GM21723 (cell line): Measurements from ENCODE around the gene MRGPRX2.

Experiments used
- ATAC-seq: cut with Tn5 transposase; IDR thresholded peaks from one replicate; pipeline ENCODE4 v1.9.1; 2021; ENCODE audit warnings: mild to moderate bottlenecking, moderate library complexity; ENCODE audit not compliant: unreplicated experiment

The MRGPRX2 gene

DNA sequence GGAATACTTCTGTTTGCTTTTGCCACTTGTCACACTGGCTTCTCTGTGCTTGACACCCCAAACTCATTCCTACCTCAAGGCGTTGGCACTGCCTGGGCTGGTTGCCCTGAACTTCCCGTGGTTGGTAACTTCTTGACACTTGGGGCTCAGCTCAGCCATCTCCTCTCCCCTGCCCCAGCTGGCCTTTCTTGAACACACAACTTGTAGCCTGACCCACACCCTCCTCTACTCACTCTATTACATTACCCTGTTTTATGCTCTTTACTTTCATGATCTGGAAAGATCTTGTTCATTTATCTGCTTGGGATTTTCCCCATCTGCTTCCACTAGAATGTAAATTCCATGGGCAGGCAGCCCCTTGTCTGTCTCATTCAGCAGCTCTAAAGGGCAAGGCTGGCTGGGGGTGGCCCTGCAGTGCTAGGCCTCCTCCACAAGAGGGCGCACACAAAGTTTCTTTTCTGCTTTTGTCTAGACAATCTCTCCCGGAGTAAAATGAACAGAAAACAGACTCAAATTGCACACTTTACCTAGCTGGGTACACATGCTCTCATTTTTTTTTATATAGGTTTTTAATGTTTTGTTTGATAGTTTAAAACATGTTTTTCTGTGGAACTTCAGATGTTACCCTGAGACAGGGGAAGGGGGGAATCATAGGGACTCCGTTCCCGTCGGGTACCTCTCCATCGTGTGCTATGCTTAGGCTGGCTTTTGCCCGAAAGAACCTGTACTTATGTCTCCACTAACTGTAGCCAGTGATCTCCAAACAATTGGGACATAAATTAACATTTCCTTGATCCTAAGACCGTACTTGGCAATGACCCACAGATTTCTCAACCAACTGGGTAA, 16.4 kb upstream of the MRGPRX2 start:
- ATAC-seq: peak; percentile 74

GRCh38 chr11:19075636-19076035, 15.1 kb upstream of the MRGPRX2 start:
- ATAC-seq: no peak

- no peak for ATAC-seq
Measured at GRCh38 chr11:19073454-19074415, 13.2 kb upstream of the MRGPRX2 start.

DNA sequence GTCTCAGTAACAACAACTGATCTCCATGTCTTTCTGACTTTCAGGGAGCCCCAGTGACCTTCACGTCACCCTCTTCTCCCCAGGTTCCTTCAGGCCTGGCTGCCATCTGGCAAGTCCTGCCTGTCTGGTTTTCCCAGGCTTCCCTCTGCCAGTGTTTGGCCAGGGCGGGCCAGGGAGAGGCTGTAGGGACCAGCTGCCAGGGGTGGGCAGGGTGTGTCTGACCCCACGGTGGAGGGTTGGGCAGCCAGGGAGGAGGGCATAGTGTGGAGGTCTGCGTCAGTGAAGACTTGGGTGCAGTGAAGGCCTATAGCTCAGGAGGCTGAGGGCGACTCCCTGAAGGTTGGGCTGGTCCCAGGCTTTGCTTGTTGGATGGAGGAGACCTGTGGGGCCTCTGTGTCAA, 11.9 kb upstream of the MRGPRX2 start:
- ATAC-seq: no peak

DNA sequence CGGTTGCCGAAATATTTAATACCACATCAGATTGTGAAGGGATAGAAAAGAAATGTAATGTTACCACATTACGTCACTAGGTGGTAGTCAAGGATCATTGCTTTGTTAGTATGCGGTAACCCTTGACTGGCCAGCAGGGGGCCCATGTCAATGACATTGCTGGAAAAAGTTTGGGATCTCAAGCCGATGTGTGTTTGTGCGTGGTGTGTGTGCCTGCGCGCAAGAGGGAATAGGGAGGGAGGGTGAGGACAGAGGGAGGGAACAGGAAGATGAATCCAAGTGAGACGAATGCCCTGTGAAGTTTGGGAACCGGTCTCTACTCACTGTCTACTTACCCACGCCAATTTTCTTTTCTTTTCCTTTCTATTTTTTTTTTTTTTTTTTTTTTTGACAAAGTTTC, 10.7 kb upstream of the MRGPRX2 start:
- ATAC-seq: peak; percentile 98

DNA sequence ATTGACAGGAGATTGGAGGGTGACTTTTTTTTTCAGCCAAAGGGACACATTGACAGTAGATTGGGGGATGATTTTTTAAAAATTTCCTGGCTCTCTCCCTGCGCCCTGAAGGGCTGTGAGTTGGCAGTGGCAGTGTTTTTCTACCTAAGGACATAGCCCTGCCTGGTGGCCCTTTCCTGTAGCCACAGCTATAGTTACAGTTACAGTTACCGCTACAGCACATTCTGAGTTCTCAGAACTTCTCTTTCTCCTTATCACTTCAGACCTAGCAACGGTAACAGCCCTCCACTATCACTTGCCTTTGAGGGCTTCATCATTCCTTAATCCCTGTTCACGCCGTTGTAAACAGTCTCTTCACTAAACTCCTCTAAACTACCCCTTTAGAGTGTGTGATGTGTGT, 684 bp downstream of the MRGPRX2 start:
- ATAC-seq: no peak

GRCh38 chr11:19055905-19056304, 4.6 kb downstream of the MRGPRX2 start:
- no peak for ATAC-seq

DNA sequence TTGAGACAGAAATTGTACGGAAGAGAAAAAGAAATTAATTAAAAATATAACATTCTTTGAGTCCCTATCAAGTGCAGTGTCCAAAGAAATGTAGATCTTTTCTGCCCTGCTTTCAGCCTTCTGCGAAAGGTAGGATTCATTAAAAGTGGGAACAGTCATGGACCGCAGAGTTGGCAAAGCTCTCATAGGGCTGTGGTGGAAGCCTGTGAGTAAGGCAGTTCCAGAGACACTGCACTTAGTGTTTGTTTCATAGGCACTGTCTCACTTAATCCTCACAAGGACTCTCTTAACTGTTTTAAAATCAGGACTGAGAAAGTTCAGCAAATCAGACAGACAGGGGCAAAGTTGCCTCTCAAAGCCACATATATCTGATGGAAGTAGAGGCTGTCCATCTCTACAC, 5.5 kb downstream of the MRGPRX2 start:
- ATAC-seq: no peak

GRCh38 chr11:19053909-19054308, 6.6 kb downstream of the MRGPRX2 start:
- ATAC-seq: no peak

DNA sequence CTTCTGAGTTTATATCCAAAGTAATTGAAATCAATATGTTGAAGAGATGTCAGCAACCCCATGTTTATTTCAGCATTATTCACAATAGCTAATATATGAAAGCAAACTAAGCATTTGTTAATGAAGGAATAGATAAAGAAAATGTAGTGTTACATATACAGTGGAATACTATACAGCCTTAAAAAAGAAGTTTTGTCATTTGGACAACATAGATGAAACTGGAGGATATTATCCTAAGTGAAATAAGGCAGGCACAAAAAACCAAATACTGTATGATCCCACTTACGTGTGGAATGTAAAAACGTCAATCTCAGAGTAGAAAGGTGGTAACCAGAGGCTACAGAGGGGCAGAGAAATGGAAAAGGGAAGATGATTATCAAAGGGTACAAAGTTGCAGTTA, 10.2 kb downstream of the MRGPRX2 start:
- no peak for ATAC-seq

DNA sequence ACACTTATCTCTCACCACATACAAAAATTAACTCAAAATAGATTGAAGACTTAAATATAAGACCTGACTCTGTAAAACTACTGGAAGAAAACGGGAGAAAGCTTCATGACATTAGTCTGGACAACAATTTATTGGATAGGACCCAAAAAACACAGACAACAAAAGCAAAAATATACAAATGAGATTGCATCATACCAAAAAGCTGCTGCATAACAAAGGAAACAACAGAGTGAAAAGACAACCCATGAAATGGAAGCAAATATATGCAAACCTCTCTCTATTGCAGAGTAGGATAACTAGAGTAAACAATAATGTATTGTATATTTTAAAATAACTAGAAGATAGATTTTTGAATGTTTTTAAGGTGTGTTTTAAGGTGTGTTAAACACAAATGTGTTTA, 11.2 kb downstream of the MRGPRX2 start:
- no peak for ATAC-seq

- no peak for ATAC-seq
Measured at GRCh38 chr11:19040051-19040450, 20.5 kb downstream of the MRGPRX2 start.

DNA sequence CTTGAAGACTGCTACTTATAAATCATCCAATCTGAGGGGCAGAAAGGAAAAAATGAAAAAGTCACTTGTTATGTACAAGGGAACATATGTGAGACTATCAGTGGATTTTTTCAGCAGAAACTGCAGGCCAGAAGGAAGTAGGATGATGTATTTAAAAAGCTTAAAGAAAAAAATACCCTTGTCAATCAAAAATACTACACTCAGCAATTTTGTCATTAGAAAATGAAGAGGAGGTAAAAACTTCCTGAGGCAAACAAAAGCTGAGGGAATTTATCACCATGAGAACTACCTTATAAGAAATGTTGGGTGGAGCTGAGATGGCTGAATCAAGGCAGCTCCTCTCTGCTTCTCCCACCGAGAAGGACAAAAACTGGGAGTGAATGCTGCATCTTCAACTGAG, 21.1 kb downstream of the MRGPRX2 start:
- ATAC-seq: no peak

- ATAC-seq: no peak
Measured at GRCh38 chr11:19032990-19033389, 27.5 kb downstream of the MRGPRX2 start.

DNA sequence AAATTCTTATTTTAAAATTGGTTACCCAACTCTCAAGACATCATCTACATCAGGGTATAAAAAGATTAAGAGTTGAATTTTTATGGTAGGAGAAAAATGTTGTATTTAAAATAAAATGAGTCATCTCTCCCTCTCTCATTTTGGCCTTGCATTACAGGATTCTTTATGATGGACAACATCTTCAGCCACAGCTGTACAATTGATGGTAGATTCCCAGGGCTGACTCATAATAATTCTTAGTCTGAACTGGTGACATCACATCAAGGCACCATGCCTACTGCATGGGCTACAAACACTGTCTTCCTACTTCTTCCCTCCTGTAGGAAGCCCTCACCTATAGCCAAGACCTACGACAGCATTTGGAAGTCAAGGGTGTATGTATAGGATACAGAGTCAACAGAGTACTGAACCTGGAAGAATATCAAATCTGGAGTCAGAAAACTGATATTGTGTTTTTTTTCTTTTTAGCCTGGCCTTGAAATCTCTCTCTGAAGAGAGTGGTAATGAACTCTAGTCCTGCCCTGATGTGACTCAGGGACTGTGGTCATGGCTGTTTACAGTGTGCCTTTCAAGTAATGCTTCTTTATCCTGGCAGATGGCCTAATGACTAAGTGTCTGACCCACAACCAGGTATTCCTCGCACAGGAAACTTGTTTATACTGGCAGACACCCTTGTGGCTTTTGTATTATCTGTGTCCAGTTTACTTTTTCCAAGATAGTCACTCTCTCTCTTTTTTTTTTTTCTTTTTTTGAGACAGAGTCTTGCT, 32.5 kb downstream of the MRGPRX2 start:
- ATAC-seq: no peak

DNA sequence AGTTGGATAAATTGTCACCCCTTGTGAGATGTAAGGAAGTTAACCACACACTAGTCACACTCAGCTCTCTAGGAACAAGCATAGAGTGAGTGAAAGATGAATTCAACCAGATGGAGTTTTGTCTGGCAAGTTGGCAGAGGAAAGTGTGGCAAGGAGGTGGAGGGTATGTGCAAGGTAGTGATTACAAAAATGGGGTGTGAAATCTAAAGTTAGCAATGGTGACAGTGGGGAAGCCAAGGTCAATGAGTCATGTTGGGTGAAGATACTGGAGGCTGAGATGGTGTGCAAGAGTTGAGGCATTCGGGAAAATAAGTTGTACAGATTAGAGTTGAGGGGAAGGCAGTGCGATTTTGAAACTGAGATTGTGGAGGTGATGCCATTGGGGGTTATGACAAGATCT, 33.7 kb downstream of the MRGPRX2 start:
- no peak for ATAC-seq

GRCh38 chr11:19025481-19026406, 34.8 kb downstream of the MRGPRX2 start:
- ATAC-seq: no peak

GRCh38 chr11:19020831-19021230, 39.7 kb downstream of the MRGPRX2 start:
- ATAC-seq: no peak

DNA sequence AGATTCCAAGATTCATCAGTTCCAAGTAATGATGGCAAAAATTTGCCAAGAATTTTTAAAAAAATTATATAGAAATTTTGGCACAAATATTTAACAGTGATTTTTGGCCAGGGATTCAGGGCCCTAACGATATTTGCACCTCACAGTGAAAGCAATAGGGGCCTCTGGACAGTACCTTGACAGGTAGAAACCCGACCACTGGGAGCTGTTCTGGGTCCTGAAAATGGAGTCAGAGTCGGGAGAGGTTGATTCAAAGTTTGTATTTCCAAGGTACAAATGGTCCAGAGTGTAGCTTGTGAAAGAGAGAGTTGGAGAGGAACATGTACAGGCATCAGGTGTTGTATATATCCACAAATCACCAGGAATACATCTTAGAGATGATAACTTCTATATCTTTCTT, 41.6 kb downstream of the MRGPRX2 start:
- ATAC-seq: no peak
